GM18951 (cell line): ENCODE data around the gene C1QTNF9.
"Not testable (repeated sequence)": the region's sequence is repeated elsewhere in the genome, so short reads cannot be mapped to it uniquely, and the experiment has no call there.

Experiments
- POLR2A ChIP-seq: IDR thresholded peaks from 4 replicates; pipeline ENCODE4 v1.6.1; 2011; ENCODE audit warnings: mild to moderate bottlenecking; ENCODE audit not compliant: insufficient read length, insufficient read depth; ENCODE audit errors: extremely low read depth
- in situ Hi-C: fragments of 300-500 bp; cut with MboI; formaldehyde crosslinking; loops from one replicate; pipeline ENCODE4 v1.12.0; 2022; ENCODE audit warnings: low sequenced_read_pairs, mixed read lengths, inconsistent platforms; ENCODE audit not compliant: unreplicated experiment

Gene C1QTNF9

GRCh38 chr13:24355103-24355502 is 45.7 kb downstream of the C1QTNF9 start:
- in situ Hi-C loops: no loop called here
- TF ChIP-seq POLR2A: no peak

GRCh38 chr13:24356270-24356669 is 46.9 kb downstream of the C1QTNF9 start:
- TF ChIP-seq POLR2A: no peak
- in situ Hi-C loops: no loop called here

DNA sequence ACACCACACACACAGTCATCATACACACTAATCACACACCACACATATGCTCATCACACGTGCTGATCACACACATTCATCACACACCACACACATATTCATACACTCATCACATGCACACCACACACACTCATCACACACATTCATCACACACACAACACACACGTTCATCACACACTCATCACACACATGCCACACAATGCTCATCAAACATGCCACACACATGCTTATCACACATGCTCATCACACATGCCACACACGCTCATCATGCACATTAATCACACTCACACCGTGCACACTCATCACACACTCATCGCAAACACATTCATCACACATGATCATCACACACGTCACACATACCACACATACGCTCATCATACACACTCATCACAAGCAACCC is 47.5 kb downstream of the C1QTNF9 start:
- no peak for TF ChIP-seq POLR2A
- in situ Hi-C loops: no loop called here

GRCh38 chr13:24357756-24358155 is 48.4 kb downstream of the C1QTNF9 start:
- in situ Hi-C loops: no loop called here
- TF ChIP-seq POLR2A: no peak

DNA sequence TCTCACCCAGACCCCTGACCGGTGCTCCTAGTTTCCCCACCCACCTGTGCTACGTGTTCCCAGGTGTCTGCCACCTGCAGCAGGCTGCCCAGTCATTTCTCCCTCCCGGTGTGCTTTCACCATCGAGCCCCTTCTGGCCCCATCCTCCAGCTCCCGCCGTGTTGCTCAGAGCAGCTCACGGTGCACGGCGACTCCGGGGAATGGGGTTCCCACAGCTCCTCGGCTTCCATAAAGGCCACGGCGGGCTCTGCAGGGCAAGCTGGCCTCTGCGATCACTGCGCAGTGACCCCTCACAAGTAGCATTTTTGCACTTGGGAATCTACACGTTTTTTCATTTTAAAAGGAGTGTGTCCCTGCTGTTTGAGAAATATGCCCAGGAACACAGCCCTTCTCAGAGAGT is 49.5 kb downstream of the C1QTNF9 start:
- in situ Hi-C loops: not testable (repeated sequence)

DNA sequence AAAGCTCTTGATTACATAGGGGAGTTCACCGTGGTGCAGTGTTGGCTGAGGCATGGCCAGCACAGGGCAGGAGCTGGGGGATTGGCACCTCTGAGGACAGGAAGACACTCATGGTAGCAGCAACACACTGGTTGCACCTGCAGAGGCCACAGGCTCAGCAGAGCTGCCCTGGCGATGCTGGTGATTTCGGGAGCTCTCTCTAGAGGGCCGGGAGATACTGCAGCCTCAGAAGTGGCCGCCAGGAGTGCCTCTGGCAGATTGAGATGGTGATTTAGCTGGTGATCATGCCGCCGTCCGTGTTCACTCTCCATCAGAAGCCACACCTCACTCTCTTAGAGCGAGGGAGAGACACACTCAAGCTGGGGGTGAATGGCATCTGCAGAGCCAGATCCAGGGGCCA is 49.9 kb downstream of the C1QTNF9 start:
- in situ Hi-C loops: not testable (repeated sequence)

- no peak for TF ChIP-seq POLR2A
- in situ Hi-C loops: no loop called here
Measured at GRCh38 chr13:24360106-24360505, 50.7 kb downstream of the C1QTNF9 start.

DNA sequence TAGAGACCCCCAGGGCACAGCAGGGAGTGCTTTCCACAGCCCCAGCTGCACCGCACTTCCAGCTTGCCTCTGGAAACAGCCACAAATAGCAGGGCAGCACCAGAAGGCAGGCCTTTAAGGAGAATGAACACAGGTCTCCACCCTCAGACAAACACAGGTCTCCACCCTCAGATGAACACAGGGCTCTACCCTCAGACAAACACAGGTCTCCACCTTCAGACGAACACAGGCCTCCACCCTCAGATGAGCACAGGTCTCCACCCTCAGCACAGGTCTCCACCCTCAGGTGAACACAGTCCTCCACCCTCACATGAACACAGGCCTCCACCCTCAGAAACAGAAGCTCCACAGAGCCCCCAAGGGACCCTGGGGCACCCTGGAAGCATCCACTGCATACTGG is 51.7 kb downstream of the C1QTNF9 start:
- TF ChIP-seq POLR2A: no peak
- in situ Hi-C loops: no loop called here

DNA sequence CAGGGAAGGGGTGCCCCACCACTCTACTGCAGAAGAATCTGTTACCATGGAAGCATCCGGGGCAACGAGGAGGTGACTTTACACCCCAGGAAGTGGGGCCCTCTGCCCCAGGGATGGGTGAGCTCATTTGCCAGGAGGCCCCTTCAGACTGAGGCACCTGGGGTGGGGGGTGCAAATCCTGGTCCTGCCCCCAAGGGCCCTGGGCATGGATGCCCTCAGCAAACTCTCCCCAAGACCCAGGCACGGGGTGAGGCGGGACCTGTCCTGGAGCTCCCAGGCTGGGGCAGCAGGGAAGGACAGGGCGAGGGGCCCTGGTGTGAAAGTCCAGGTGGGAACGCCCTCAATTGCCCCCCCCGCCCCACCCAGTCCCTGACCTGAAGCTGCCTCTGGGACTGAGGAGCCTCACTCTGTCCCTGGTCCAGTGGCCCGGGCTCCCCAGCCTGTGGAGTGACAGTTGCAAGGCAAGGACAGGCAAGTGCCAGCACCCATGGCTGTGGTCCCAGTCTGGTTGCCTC is 52.5 kb downstream of the C1QTNF9 start:
- in situ Hi-C loops: no loop called here
- no peak for TF ChIP-seq POLR2A

- in situ Hi-C loops: no loop called here
- no peak for TF ChIP-seq POLR2A
Measured at GRCh38 chr13:24362435-24362952, 53.1 kb downstream of the C1QTNF9 start.

- no peak for TF ChIP-seq POLR2A
- in situ Hi-C loops: loop anchor here (5.0 kb wide), 1 partner anchor 1423 kb away; no protein-coding TSS in a partner anchor
Measured at GRCh38 chr13:24365191-24365590, 55.8 kb downstream of the C1QTNF9 start.

DNA sequence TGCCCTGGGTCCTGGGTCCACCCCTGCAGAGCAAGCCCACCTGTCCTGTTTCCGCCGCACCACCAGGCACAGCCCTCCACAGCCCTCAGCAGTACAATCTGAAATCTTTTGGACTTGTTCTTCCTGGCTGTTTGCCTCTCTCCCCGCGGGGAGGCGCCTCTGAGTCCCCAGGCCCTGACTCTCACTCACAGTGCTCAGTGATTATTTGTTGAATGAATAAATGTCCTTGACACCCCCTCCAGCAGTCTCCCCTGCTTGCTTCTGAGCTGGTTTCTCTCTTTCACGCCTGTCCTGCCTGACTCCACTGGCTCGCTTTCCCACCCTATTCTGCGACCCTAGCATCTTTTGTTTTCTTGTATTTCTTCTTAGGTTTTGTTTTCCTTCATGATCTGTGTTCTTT is 56.9 kb downstream of the C1QTNF9 start:
- in situ Hi-C loops: loop anchor here (5.0 kb wide), 1 partner anchor 1424 kb away; no protein-coding TSS in a partner anchor

- in situ Hi-C loops: not testable (repeated sequence)
Measured at GRCh38 chr13:24371273-24371672, 61.9 kb downstream of the C1QTNF9 start.
